ENCODE results near the gene HSPB2. TPM values are rescaled to one million over a fixed set of nuclear protein-coding genes. Genes with fewer than 3 reads are reported as not detected.

Gene HSPB2
- total RNA-seq, 1 donor from 2014 or later = not detected

DNA sequence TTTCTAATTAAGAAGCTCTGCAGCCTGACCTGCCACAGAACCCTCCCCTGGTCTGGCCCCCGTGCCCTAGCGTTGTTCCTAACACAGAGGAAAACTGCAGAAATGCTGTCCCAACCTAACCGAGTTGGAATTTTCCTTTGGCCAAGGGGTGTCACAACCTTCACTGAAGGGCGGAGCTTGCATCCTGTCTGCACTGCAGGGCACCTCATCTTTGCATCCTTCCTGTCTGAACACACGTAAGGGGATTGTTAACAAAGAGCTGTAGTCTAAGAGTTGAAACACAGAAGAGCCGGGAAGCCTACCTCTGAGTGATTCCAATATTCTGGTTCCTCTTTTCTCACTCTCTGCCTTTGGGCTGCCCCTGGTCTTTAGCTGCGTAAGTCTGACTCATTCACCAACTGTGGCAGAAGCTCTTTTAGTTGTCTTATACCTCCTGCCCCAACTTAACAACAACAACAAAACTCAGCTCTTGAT, 26.2 kb downstream of the HSPB2 start:
- peak in 1 of 2 donors; percentile 73 for DNase-seq (ENCODE audit: low read depth in 2 of 2)

DNA sequence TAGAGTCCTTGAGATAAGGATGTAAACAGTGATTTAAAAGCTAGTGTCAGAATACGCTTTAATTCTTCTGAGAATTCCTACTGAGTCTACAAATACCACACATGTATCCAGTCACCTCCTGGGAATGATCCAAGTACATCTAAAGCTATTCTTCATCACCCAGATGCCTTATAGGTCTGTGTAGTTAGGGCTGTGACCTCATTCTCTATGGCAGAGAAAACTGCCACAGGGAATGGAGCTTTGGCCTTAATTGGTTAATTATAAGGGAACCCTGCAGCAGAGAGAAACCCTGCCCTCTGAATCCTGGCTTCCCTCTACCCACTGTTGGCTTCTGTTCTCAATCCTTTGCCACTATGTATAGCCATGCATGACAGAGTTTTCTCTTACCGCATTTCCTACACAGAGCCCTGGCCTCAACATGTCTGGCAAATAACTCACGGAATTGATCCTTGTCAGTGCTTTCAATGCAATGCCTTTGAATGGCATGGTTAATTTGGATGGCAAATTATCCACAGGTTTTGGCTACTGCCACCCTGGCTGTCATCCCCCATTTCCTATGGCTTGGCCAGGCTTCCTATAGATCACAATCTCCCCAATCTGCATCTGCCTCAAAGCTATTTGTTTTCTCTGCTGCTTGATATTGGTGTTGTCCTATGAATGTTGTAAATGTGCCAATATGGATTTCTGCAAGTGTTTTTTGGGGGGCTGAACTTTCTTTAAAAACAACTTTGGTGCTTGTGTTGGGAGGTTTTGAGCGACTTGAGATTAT, 27.5 kb downstream of the HSPB2 start:
- peak in 1 of 2 donors; percentile 62 for DNase-seq (ENCODE audit: low read depth in 2 of 2)

DNA sequence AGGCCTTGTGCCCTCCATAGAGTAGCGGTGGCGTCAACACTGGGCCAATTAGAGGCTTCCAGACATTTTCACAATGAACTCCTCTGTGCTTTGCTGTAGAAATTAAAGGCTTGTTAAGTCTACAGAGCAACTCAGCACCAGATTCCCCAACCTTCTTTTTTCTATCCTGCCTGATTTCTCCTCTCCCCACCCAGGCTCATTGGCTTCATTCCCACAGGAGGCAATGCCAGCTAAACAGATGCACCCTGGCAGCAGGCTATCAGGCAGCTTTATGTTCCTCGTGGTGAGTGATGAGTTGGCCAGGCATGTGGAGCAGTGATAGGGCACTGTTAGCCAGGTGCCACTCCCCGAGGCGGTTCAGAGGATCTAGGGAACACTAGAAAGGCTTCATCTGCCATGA, 29.4 kb downstream of the HSPB2 start:
- no peak for DNase-seq (ENCODE audit: low read depth in 2 of 2)

DNA sequence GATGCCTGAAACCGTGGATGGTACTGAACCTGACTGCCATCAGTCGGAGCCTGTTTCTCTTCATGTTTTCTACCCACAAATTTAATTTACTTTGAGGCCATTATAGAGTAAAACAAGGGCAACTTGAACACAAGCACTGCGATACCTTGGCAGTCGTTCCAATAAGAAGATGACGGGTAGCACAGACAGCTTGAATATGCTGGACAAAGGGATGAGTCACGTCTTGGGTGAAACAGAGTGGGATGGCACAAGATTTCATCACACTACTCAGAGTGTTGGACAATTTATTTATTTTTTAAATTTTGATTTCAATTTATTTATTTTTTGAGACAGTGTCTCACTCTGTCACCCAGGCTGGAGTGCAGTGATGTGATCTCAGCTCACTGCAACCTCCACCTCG, 30.3 kb downstream of the HSPB2 start:
- peak in 1 of 2 donors; percentile 55 for DNase-seq (ENCODE audit: low read depth in 2 of 2)

DNA sequence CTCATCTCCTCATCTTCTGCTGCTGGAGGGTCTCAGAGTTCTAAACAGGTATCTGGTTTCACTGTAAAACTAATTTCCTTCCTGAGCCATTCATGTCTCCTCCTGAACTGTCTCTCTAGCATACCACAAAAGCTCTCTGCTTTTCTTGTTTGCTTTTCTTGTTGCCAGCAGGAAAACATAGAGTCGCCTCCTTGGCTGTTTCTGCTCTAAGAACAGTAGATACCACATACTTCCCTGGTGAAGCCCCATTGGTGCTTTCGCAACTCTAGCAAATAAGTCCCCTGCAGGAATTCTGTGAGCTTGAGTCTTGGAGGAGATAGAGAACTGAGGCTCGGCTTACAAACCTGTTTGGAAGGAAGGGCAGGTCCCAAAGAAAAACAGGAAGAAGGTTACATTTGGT, 31.6 kb downstream of the HSPB2 start:
- peak in 1 of 2 donors; percentile 73 for DNase-seq (ENCODE audit: low read depth in 2 of 2)

DNA sequence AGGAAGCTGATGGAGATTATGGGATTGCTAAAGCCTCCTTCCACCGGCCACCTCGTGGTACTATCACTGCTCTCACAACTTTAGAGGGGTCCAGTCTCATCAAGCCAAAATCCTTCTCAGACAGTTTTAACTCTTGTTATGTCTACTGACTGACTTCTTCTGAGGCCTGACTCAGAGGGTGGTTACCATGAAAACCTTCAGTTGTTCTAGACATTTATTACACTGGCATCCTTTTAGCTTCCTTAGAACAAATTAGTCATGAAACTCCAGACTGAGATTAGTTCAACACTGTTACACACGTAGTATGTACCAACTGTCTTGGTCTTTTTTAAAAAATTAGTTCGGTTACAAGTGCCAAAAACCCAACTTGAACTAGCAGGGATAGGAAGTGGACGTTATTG, 32.1 kb downstream of the HSPB2 start:
- peak in 1 of 2 donors; percentile 92 for DNase-seq (ENCODE audit: low read depth in 2 of 2)

DNA sequence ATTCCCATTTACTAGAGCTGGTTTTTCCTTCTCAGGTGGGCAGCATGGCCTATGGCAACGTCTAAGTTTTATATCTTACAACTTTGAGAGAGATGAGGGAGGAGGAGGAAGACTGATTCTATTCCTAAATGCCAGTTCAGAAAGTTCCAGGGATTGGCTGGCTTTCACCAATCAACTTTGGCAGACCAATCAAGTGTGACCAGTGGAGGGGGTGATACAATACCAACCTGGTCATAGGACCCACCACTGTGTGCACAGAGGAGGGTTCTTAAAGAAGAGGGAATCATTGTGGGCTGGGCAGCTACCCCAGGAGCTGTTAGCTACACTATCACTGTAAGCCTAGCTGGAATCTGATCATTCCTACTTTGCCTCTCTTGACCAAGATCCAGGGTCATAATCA, 32.7 kb downstream of the HSPB2 start:
- DNase-seq (ENCODE audit: low read depth in 2 of 2) = peak in 1 of 2 donors; percentile 59

DNA sequence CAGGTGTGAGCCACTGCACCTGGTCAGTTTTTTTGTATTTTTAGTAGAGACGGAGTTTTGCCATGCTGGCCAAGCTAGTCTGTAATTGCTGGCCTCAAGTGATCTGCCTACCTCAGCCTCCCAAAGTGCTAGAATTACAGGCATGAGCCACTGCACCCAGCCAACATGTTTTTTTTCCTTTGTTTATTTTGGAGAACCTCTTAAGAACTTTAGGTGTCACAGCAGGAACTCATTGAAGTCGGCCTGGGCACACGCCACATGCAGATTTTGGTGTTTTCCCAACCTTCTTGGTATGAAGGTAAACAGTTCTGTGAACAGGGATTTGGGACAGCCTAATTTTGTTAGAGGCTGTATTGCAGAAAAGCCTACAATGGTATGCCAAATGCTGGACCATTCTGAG, 34.0 kb downstream of the HSPB2 start:
- peak in 1 of 2 donors; percentile 28 for DNase-seq (ENCODE audit: low read depth in 2 of 2)

DNA sequence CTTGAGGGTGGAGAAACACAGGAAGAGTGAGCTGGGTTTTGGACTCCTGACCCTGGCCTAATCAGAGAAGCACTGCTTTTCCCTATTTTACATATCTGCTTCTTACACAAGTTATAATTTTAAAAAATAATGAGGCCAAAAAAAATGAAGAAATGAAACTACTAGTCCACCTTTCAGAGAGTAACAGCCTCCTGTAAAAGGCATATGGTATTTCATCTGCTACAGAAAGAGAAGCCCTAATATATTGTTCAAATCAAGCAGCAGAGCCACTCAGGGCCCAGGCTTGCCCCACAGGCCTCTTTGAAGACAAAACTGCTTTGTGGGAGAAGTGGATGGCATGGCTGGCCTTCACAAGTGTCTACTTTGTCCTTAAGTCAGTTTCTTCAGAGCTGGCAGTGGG, 34.6 kb downstream of the HSPB2 start:
- DNase-seq (ENCODE audit: low read depth in 2 of 2) = no peak

DNA sequence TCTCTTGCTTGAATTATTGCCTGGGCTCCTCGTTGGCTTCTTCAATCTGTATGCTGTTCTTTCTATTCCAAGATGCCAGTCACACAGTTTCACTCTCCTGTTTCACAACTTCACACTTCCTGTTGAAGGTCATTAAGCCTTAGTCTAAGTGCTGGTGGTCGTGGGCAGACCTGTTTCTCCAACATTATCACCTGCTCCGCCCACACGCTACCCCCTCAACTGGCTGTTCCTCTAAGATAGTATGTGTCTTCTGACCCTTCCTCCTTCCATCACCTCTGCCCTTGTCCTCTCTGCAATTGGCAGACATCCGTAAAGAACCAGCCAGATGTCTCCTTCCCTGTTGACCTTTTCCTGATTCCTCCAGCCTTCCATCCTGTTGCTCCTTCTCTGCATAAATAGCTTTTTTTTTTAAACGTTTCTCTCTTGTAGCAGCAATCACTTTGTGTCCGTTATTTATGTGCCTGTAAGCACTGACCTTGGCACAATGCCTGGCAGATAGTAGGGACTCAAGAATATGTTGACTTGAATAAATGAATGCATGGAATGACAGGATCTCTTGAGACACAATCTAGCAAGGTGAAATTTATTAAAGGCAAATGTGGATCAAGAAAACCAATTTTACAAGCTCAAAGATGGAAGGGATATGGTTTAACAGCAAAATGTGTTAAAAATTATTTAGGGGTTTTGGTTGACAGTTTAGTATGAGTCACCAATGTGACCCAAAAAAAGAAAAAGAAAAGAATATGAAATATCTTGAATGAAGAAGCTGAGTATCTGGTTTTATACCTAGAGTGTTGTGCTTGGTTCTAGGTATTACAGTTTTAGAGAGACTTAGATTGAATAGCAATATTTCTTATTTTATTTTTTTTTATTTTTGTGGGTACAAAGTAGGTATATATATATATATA, 37.2 kb downstream of the HSPB2 start:
- peak in 1 of 2 donors; percentile 76 for DNase-seq (ENCODE audit: low read depth in 2 of 2)

DNA sequence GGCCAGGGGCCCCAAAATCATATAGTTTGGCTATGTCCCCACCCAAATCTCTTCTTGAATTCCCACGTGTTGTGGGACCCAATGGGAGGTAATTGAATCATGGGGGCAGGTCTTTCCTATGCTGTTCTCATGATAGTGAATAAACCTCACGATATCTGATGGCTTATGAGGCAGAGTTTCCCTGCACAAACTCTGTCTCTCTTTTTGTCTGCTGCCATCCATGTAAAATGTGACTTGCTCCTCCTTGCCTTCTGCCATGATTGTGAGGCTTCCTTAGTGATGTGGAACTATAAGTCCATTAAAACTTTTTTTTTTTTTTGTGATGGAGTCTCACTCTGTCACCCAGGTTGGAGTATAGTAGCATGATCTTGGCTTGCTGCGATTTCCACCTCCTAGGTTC, 39.0 kb downstream of the HSPB2 start:
- no peak for DNase-seq (ENCODE audit: low read depth in 2 of 2)

DNA sequence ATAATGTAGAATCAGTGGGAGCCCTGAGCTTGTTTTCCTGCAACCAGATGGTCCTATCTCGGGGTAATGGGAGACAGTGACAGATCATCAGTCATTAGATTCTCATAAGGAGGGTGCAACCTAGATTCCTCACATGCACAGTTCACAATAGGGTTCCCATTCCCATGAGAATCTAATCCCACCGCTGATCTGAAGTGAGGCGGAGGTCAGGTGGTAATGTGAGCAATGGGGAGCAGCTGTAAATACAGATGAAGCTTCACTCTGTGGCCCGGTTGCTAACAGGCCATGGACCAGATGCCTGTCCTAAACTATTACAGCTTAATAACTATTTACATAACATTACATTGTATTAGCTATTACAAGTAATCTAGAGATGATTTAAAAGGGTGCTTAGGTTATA, 41.6 kb downstream of the HSPB2 start:
- DNase-seq (ENCODE audit: low read depth in 2 of 2) = no peak

DNA sequence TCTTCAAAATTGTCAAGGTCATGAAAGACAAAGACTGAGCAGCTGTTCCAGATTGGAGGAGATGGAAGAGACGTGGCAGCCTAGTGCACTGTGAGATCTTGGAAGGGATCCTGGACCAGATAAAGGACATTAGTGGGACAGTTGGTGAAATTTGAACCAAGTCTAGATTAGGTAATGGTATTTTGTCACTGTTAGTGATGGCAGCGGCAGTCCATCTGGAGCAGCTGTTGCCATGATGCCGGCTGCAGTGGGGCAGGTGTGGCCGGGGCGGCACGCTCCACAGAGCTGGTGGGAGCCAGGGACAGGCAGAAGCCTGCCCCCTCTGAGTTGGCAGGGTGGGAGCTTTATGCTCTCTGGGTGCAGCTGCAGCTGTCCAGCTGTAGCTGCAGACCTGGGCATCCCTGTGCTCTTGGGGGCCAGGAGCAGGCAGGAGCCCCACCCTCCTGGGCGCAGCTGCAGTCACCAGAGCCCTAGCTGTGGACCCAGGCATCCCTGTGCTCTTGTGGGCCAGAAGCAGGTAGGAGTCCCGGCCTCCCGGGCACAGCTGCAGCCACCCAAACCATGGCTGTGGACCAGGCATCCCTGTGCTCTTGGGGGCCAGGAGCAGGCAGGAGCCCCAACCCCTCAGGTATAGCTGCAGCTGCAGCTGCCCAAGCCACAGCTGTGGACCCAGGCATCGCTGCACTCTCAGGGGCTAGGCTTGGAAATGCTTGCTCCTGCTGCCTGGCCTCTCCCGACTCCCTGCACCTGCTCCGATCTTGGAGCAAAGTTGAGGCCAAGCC, 45.3 kb downstream of the HSPB2 start:
- DNase-seq (ENCODE audit: low read depth in 2 of 2) = no peak

DNA sequence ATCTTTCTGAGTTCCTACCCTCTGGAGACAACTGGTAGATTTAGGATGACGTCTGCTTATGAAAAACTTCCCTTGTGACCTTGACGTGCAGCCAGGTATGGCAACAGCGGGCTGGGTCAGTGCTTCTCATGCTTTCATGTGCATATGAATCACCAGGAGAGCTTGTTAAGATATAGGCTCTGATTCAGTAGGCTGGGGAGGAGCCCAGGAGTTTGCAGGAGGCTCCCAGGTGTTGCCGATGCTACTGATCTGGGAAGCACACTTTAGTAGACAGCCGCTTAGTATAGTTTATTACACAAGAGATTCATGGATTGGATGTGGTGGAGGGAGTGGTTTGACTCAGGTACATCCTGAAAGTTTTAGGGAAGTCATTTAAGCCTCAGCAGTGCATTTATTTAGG, 48.4 kb downstream of the HSPB2 start:
- no peak for DNase-seq (ENCODE audit: low read depth in 2 of 2)

DNA sequence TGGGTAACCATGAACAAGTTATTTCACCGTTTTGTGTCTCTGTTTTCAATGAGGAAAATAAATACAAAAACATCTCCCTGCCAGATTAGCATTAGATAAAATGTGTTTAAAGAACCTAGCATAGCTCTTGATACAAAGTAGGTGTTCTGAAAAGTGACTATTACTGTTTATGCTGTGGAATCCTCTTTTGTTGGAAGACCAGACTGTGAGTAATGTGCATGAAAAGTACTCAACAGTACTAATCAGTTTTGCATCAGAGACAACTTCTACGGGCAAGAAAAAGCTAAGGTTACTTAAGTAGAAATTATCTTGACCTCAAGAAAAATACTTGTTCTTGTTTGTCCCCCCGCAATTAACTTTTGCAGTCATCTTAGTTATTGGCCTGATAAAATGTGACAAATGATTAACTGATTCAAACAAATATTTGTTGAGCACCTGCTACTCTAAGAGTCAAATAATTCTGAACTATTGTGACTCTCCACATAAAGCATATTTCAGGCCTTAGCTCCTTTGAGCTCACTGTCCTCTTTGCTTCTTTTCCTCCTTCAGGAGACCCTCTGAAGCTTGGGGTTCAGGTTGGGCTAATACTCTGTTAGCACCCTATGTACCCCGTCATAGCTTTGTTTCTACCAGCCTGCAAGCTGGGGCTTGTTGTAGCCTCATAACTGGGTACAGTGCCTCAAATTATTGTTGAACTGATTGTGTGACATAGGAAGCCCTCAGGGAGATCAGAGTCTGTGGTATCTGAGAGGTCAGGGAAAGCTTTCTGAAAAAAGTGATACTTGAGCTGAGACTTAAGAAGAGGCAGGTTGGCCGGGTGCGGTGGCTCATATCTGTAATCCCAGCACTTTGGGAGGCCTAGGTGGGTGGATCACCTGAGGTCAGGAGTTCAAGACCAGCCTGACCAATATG, 49.1 kb downstream of the HSPB2 start:
- no peak for DNase-seq (ENCODE audit: low read depth in 2 of 2)

Other genes with a start within 250 kb of the HSPB2 start
- gene PPP2R1B, start 146.3 kb upstream of the HSPB2 start, total RNA-seq = 29.0 and 31.5 TPM in 2 replicates
- gene ALG9, start 41.2 kb upstream of the HSPB2 start, total RNA-seq = 19.5 and 20.7 TPM in 2 replicates
- 1.3 and 1.4 TPM in 2 replicates for gene FDXACB1, start 33.6 kb upstream of the HSPB2 start, total RNA-seq
- 4.1 and 5.1 TPM in 2 replicates for gene CFAP68, start 33.2 kb upstream of the HSPB2 start, total RNA-seq
- gene CRYAB, start 964 bp upstream of the HSPB2 start, total RNA-seq = 0.13 TPM in 2 replicates
- gene C11orf52, start 6.2 kb downstream of the HSPB2 start, total RNA-seq = 0.13 and 0.39 TPM in 2 replicates
- gene DIXDC1, start 24.6 kb downstream of the HSPB2 start, total RNA-seq = 5.7 and 5.9 TPM in 2 replicates
- gene DLAT, start 112.7 kb downstream of the HSPB2 start, total RNA-seq = 22.8 and 30.0 TPM in 2 replicates
- 0.51 and 1.2 TPM in 2 replicates for gene PIH1D2, start 161.3 kb downstream of the HSPB2 start, total RNA-seq
- gene NKAPD1, start 161.6 kb downstream of the HSPB2 start, total RNA-seq = 12.6 and 13.9 TPM in 2 replicates
- 69.8 and 111 TPM in 2 replicates for gene TIMM8B, start 174.0 kb downstream of the HSPB2 start, total RNA-seq
- 179 and 235 TPM in 2 replicates for gene SDHD, start 174.1 kb downstream of the HSPB2 start, total RNA-seq

Measured in dermis microvascular lymphatic vessel endothelial cell (primary cell).